Keratinocyte (primary cell): Measurements from ENCODE around the gene CEP290. TPM values are rescaled to one million over a fixed set of nuclear protein-coding genes. Genes with fewer than 3 reads are reported as not detected.

Source experiments
- DNase-seq: peaks from one replicate; pipeline ENCODE4 v3.0.0-alpha.2; 2011; ENCODE audit warnings: low read depth, missing footprints, low spot score
- FAIRE-seq: peaks from 2 replicates; lab custom pipeline; 2011; peaks lifted over from hg19 to GRCh38; lab: Jason Lieb, UNC
- H2AFZ ChIP-seq: 2 replicates; pipeline ENCODE4 v1.6.0; 2012; ENCODE audit warnings: low read length, control low read depth, inconsistent platforms; ENCODE audit not compliant: control insufficient read depth
- H3K27ac ChIP-seq: 2 replicates; pipeline ENCODE4 v1.5.1; 2011; ENCODE audit warnings: low read length; ENCODE audit not compliant: control insufficient read depth, insufficient read depth
- H3K27me3 ChIP-seq: 3 replicates; pipeline ENCODE4 v1.6.0; 2011; ENCODE audit warnings: low read length; ENCODE audit not compliant: control insufficient read depth, insufficient read depth; ENCODE audit errors: extremely low read depth
- H3K36me3 ChIP-seq, 2 experiments: 2 replicates in 1 of 2; 3 replicates in 1 of 2; pipeline ENCODE4 v1.5.1; 2011; ENCODE audit warnings: low read length in 2 of 2, mild to moderate bottlenecking in 1 of 2; ENCODE audit not compliant: control insufficient read depth in 2 of 2, insufficient read depth in 2 of 2; ENCODE audit errors: extremely low read depth in 1 of 2
- H3K4me1 ChIP-seq: 3 replicates; pipeline ENCODE4 v1.5.1; 2011; ENCODE audit warnings: low read length; ENCODE audit not compliant: control insufficient read depth, insufficient read depth; ENCODE audit errors: extremely low read depth
- H3K4me2 ChIP-seq: 3 replicates; pipeline ENCODE4 v1.6.0; 2011; ENCODE audit warnings: low read depth, low read length; ENCODE audit not compliant: control insufficient read depth, insufficient read depth; ENCODE audit errors: extremely low read depth
- H3K4me3 ChIP-seq, 3 experiments: fragments of 200-600 bp in 1 of 3; sonication (generic) in 1 of 3; 2 replicates in 2 of 3; 3 replicates in 1 of 3; pipeline ENCODE4 v1.5.1; 2011 to 2016; ENCODE audit warnings: low read length in 3 of 3, mild to moderate bottlenecking in 3 of 3, control low read depth in 2 of 3, inconsistent platforms in 1 of 3, low read depth in 1 of 3, mixed read lengths in 1 of 3, mixed run types in 1 of 3, moderate library complexity in 1 of 3; ENCODE audit not compliant: control insufficient read depth in 2 of 3, insufficient read depth in 2 of 3; ENCODE audit errors: extremely low read depth in 1 of 3
- H3K79me2 ChIP-seq: 2 replicates; pipeline ENCODE4 v1.6.0; 2012; ENCODE audit warnings: low read length; ENCODE audit not compliant: control insufficient read depth, insufficient read depth
- H3K9ac ChIP-seq: 3 replicates; pipeline ENCODE4 v1.6.0; 2011; ENCODE audit warnings: low read length; ENCODE audit not compliant: control insufficient read depth, insufficient read depth; ENCODE audit errors: extremely low read depth
- H3K9me1 ChIP-seq: 3 replicates; pipeline ENCODE4 v1.6.0; 2011; ENCODE audit warnings: low read length; ENCODE audit not compliant: control insufficient read depth, insufficient read depth; ENCODE audit errors: extremely low read depth
- H3K9me3 ChIP-seq: 2 replicates; pipeline ENCODE4 v1.5.1; 2012; ENCODE audit warnings: low read depth, low read length; ENCODE audit not compliant: control insufficient read depth
- H4K20me1 ChIP-seq: 3 replicates; pipeline ENCODE4 v1.6.0; 2011; ENCODE audit warnings: low read length; ENCODE audit not compliant: control insufficient read depth, insufficient read depth; ENCODE audit errors: extremely low read depth
- CTCF ChIP-seq, 3 experiments: IDR thresholded peaks in 1 of 3; conservative IDR thresholded peaks in 1 of 3; optimal IDR thresholded peaks in 1 of 3; 2 replicates in 2 of 3; 3 replicates in 1 of 3; pipeline versions ENCODE3 to v1.5.1; 2011; ENCODE audit warnings: low read length in 3 of 3, mild to moderate bottlenecking in 3 of 3, moderate library complexity in 2 of 3, control low read depth in 1 of 3, inconsistent platforms in 1 of 3; ENCODE audit not compliant: insufficient read depth in 2 of 3; ENCODE audit errors: extremely low read depth in 1 of 3
- EZH2 ChIP-seq: IDR thresholded peaks from one replicate; pipeline ENCODE4 v1.6.1; 2012; ENCODE audit warnings: inconsistent platforms, mild to moderate bottlenecking, low read length, moderate library complexity
- dilution Hi-C: fragments of 300-500 bp; cut with MboI; formaldehyde crosslinking; loops from one replicate; pipeline ENCODE4 v1.7.0; 2020; ENCODE audit warnings: low sequenced_read_pairs; ENCODE audit not compliant: extremely low pct_ligation_motif_present
- polyA plus RNA-seq, 5 experiments: library from polyadenylated mRNA; depleted of rRNA in 3 of 5; stranded (reverse) in 3 of 5; stranded (forward) in 1 of 5; unstranded in 1 of 5; fragments of >200 nt; gene quantifications; 1 replicate in 1 of 5; 2 replicates in 3 of 5; 3 replicates in 1 of 5; pipeline versions ENCODE4 v1.2.1 to v1.2.3, GENCODE V29; 2011 to 2012; ENCODE audit warnings: missing spikeins in 2 of 5, low read depth in 1 of 5, low replicate concordance in 1 of 5

The CEP290 gene
- polyA plus RNA-seq, 1 donor (not counting 4 experiments of a cell fraction or from before 2014, with no cell fraction given) = 5.6 TPM

GRCh38 chr12:88144037-88144436, 2.1 kb upstream of the CEP290 start:
- peak; percentile 43 for FAIRE-seq
- Histone ChIP-seq H4K20me1 (no peaks in the 10 kb centered on the region), H3K79me2 (peaks cover 42% of the 10 kb centered on the region)

GRCh38 chr12:88142610-88142991, 713 bp upstream of the CEP290 start:
- peak overlapping the region; percentile 74 for H3K4me2 ChIP-seq
- no peaks in the 10 kb centered on the region for H4K20me1 ChIP-seq
- H3K4me1 ChIP-seq = peaks cover 36% of the 10 kb centered on the region
- peak overlapping the region; percentile 92 for H2AFZ ChIP-seq
- H3K9me3 ChIP-seq = no peaks in the 10 kb centered on the region
- peaks cover 32% of the 10 kb centered on the region for H3K79me2 ChIP-seq
- peak overlapping the region; percentile 93 for H3K9ac ChIP-seq
- TF ChIP-seq CTCF (optimal IDR thresholded peaks at IDR 0.05 in 1 of 3, IDR thresholded peaks at IDR 0.05 in 1 of 3, conservative IDR thresholded peaks at IDR 0.05 in 1 of 3; ENCODE audit: extremely low read depth in 1 of 3, insufficient read depth in 2 of 3, low read length in 3 of 3) (no peak), EZH2 (no peak)
- H3K4me3 ChIP-seq = peak overlapping the region; percentile 65 to 94 (median 83)
- no peaks in the 10 kb centered on the region for H3K9me1 ChIP-seq
- H3K36me3 ChIP-seq = no peaks in the 10 kb centered on the region
- no peak for FAIRE-seq
- H3K27me3 ChIP-seq = no peaks in the 10 kb centered on the region
- H3K27ac ChIP-seq = peak overlapping the region; percentile 89
- no peak for DNase-seq
- dilution Hi-C loops = no loop called here

More at GRCh38 chr12:88144037-88144436, 2.1 kb upstream of the CEP290 start:
- dilution Hi-C loops = no loop called here
- no peaks in the 10 kb centered on the region for H3K27me3 ChIP-seq
- no peaks in the 10 kb centered on the region for H3K9me1 ChIP-seq
- no peak for TF ChIP-seq EZH2
- no peak for TF ChIP-seq CTCF (optimal IDR thresholded peaks at IDR 0.05 in 1 of 3, IDR thresholded peaks at IDR 0.05 in 1 of 3, conservative IDR thresholded peaks at IDR 0.05 in 1 of 3; ENCODE audit: extremely low read depth in 1 of 3, insufficient read depth in 2 of 3, low read length in 3 of 3)
- no peaks in the 10 kb centered on the region for H3K36me3 ChIP-seq
- H3K9ac ChIP-seq = peak overlapping the region; percentile 43
- DNase-seq = no peak
- H3K4me3 ChIP-seq = peak overlapping the region; percentile 65 to 94 (median 83)
- no peaks in the 10 kb centered on the region for H3K9me3 ChIP-seq
- peak overlapping the region; percentile 74 for H3K4me2 ChIP-seq
- no peak overlapping the region for H2AFZ ChIP-seq
- peaks cover 36% of the 10 kb centered on the region for H3K4me1 ChIP-seq
- H3K27ac ChIP-seq = peak overlapping the region; percentile 89
